ENCODE data around the gene MYRIP.

MYRIP gene

GRCh38 chr3:40167958-40168357 is 358.5 kb downstream of the MYRIP start:
- H3K4me3 ChIP-seq (ENCODE audit: control insufficient read depth, low read depth, low read length), result no peak overlapping the region
- no peak for TF ChIP-seq CTCF (IDR thresholded peaks at IDR 0.05; ENCODE audit: control insufficient read depth, insufficient read depth, low read depth, low read length, missing control alignments)
- DNase-seq (ENCODE audit: low read depth), result no peak

- H3K4me3 ChIP-seq (ENCODE audit: control insufficient read depth, low read depth, low read length), result no peak overlapping the region
- DNase-seq (ENCODE audit: low read depth), result no peak
- TF ChIP-seq CTCF (IDR thresholded peaks at IDR 0.05; ENCODE audit: control insufficient read depth, insufficient read depth, low read depth, low read length, missing control alignments), result no peak
These were observed 360.6 kb downstream of the MYRIP start for GRCh38 chr3:40169983-40170382.

- no peak for DNase-seq (ENCODE audit: low read depth)
- H3K4me3 ChIP-seq (ENCODE audit: control insufficient read depth, low read depth, low read length), result no peak overlapping the region
- no peak for TF ChIP-seq CTCF (IDR thresholded peaks at IDR 0.05; ENCODE audit: control insufficient read depth, insufficient read depth, low read depth, low read length, missing control alignments)
These were observed 361.0 kb downstream of the MYRIP start for GRCh38 chr3:40170395-40170794.

- DNase-seq (ENCODE audit: low read depth), result no peak
- no peak overlapping the region for H3K4me3 ChIP-seq (ENCODE audit: control insufficient read depth, low read depth, low read length)
- no peak for TF ChIP-seq CTCF (IDR thresholded peaks at IDR 0.05; ENCODE audit: control insufficient read depth, insufficient read depth, low read depth, low read length, missing control alignments)
These were observed 363.2 kb downstream of the MYRIP start for GRCh38 chr3:40172560-40172959.

GRCh38 chr3:40173227-40173721 is 363.9 kb downstream of the MYRIP start:
- no peak for TF ChIP-seq CTCF (IDR thresholded peaks at IDR 0.05; ENCODE audit: control insufficient read depth, insufficient read depth, low read depth, low read length, missing control alignments)
- DNase-seq (ENCODE audit: low read depth), result no peak
- no peak overlapping the region for H3K4me3 ChIP-seq (ENCODE audit: control insufficient read depth, low read depth, low read length)

GRCh38 chr3:40178012-40178594 is 368.7 kb downstream of the MYRIP start:
- no peak for TF ChIP-seq CTCF (IDR thresholded peaks at IDR 0.05; ENCODE audit: control insufficient read depth, insufficient read depth, low read depth, low read length, missing control alignments)
- H3K4me3 ChIP-seq (ENCODE audit: control insufficient read depth, low read depth, low read length), result no peak overlapping the region
- DNase-seq (ENCODE audit: low read depth), result no peak

All from AG09309 (cell line).